Activated CD4-positive, alpha-beta T cell treated with anti-CD3 and anti-CD28 coated beads, Interleukin-2, Interleukin-6, amounts not matched to agents 100 ng/mL and 50 ng/mL, durations not matched to agents 16 hours and 8 hours (primary cell): Measurements from ENCODE around the gene HNRNPUL2.
A peak's percentile ranks its signal among the peaks of the same experiment; 100 is the strongest.
"Not testable (repeated sequence)": the region's sequence is repeated elsewhere in the genome, so short reads cannot be mapped to it uniquely, and the experiment has no call there.

Experiments
- DNase-seq: peaks from one replicate; pipeline ENCODE4 v3.0.0-alpha.2; 2020

The HNRNPUL2 gene

GRCh38 chr11:62694455-62695167 is 32.6 kb downstream of the HNRNPUL2 start:
- DNase-seq, result peak; percentile 80

GRCh38 chr11:62693624-62694023 is 33.6 kb downstream of the HNRNPUL2 start:
- not testable (repeated sequence) for DNase-seq

DNA sequence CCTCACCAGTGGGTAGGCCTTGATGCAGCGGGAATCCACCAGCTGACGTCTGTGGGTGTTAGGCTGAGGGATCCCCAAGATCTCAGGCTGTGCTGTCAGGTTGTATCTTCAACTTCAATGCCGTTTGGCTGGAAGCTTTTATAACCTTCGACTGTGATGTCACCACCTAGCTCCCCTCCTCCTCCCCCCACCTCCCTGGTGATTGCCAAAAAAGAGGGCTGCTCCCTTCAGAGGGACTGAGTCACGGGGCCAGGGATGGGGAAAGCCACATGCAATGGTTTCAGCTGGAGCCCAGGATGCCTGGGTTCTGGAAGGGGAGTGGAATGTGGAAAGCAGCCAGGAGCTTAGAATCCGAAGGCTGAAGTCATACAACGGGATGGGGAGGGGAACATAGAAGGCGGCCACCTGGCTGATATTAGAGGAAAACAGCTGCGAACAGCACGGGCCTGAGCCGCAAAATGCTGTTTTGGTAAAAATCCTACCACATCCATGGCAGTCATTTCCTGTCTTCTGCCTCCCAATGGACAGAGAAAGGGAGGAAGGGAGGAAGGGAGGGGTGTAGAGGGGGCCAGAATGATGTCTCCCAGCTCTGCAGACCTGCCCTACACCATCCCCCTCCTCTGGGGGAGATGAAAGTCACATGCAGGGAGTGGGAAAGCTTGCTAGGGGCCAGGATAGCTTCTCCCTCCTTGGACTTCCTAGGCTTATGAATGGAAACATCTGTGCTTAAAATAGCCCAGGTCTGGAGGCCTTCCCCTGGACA is 37.7 kb downstream of the HNRNPUL2 start, which contains the start of gene LRRN4CL:
Gene LRRN4CL, minus strand, starts transcription at position 110 of the 763 bp plus-strand sequence. CDS start 1,022 bp downstream, outside the sequence.
- no peak for DNase-seq

- no peak for DNase-seq
Observed at GRCh38 chr11:62688491-62688890, 38.8 kb downstream of the HNRNPUL2 start.

DNA sequence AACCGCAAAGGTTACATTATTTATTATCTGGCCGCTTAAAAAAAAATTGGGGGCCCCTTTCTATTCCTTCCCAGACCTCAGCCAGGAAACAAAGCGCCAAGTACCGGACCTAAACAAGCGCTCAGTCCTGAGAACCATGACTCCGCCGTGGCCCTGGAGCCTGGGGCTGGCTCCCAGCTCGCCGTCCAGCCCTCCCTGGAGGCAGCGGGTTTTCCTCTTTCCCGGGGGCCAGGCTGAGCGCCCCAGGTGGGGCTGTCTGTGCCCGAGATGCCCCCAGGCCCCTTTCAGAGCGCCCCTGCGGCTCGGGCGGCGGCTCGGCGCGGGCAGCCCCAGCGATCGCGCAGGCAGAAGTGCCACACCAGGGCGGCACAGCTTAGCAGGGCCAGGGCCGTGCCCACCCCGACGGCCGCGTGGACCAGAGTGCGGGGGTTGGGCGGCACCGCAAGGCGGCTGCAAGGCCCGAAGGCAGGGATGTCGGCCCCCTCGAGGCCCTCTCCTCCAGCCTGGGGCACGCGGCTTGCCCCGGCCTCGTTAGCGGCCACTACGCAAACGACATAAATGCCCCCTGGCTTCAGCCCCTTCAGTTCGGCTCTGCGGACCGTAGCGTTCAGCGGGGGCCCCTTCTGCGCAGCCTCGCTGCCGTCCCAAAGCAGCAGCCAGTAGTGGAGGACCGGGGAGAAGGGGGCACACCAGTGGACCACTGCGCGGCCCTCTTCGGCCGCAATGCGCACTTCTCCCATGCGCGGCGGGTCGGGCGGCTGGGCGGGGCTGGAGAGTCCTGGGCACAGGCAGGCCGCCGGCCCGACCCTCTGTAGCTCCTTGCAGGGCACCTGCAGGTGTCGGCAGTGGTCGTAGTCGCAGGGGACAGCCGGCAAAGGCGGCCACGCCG is 39.5 kb downstream of the HNRNPUL2 start:
- no peak for DNase-seq

GRCh38 chr11:62682518-62682917 is 44.7 kb downstream of the HNRNPUL2 start:
- DNase-seq, result no peak

- DNase-seq, result peak; percentile 69
Observed at GRCh38 chr11:62680825-62681240, 46.4 kb downstream of the HNRNPUL2 start.

GRCh38 chr11:62678770-62679696 is 48.2 kb downstream of the HNRNPUL2 start, which contains the start of gene UBXN1:
UBXN1 (minus strand) TSS chr11:62679073; CDS start chr11:62678923, 150 bp downstream.
- DNase-seq, result peak; percentile 89

DNA sequence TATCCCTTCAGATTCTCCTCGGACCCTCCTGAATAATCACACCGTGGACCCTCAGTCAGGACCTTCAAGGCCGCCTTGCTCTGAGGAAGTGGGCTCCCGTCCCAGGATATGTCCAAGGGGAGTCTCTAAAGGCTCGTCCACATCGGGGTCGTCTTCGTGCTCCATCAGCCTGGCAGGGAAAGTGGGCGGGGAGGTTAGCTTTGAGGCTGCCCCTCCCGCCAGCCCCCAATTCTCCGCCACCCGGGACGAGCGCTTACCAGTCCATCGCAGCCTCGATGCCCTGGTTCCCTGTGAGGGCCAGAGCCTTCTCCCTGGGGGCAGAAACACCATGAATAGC is 48.9 kb downstream of the HNRNPUL2 start:
- DNase-seq, result no peak

DNA sequence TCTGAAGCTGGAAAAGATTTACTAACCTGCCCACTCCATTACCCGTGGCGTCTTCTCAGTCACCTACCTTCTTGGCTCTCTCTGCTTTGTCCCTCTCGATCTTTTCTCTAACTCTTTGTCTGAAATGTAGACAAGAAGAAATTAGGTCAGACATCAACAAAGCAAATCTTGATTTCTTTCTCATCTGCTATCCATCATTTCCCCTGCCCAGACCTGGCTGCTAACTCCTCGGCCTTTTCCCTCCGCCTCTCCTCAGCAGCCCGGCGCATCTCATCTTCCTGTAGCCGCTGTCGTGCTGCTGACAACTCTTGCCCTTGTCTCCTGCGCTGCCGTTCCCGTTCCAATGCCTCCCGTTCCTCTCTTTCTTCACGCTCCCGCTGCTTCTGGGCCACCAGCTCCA is 49.5 kb downstream of the HNRNPUL2 start:
- DNase-seq, result no peak

- no peak for DNase-seq
Observed at GRCh38 chr11:62677156-62677555, 50.1 kb downstream of the HNRNPUL2 start.

DNA sequence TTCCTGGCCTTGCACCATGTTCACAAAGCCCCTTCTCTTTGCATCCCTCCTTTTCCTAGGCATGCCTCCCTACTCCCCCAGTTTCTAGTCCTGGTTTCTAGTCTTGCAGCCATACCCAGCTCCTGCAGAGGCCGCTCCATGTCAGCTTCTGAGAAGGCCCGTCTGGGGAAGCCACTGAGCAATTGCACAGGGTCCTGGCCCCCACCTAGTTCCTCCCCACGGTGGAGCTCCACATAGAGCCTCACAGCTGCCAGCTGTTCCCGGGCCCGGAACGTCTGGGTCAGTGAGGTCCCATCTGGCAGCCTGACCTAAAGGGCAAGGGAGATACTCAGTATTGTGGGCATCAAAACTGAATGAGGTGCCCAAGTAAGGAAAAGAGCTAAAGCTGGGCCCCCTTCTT is 50.6 kb downstream of the HNRNPUL2 start:
- no peak for DNase-seq

- DNase-seq, result not testable (repeated sequence)
Observed at GRCh38 chr11:62675415-62675814, 51.8 kb downstream of the HNRNPUL2 start.

- DNase-seq, result no peak
Observed at GRCh38 chr11:62673196-62673525, 54.1 kb downstream of the HNRNPUL2 start.

DNA sequence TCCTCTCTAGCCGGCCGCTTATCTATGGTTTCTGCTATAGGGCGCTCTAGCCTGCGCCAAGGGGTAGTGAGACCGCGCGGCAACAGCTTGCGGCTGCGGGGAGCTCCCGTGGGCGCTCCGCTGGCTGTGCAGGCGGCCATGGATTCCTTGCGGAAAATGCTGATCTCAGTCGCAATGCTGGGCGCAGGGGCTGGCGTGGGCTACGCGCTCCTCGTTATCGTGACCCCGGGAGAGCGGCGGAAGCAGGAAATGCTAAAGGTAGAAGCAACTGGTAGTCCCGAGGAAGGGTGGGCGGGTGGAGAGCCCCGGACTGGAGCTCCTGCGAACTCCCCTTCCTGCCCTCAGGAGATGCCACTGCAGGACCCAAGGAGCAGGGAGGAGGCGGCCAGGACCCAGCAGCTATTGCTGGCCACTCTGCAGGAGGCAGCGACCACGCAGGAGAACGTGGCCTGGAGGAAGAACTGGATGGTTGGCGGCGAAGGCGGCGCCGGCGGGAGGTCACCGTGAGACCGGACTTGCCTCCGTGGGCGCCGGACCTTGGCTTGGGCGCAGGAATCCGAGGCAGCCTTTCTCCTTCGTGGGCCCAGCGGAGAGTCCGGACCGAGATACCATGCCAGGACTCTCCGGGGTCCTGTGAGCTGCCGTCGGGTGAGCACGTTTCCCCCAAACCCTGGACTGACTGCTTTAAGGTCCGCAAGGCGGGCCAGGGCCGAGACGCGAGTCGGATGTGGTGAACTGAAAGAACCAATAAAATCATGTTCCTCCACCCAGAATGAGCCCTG is 55.5 kb downstream of the HNRNPUL2 start, which contains the start of the genes LBHD1 and UQCC3:
Gene LBHD1, minus strand, starts transcription at position 660 of the 782 bp plus-strand sequence. CDS start 2,236 bp downstream, outside the sequence.
Gene UQCC3, plus strand, starts transcription at position 66 of the 782 bp plus-strand sequence. Its CDS starts 73 bp downstream, at position 139.
- DNase-seq, result peak; percentile 96

- DNase-seq, result no peak
Observed at GRCh38 chr11:62671236-62671607, 56.0 kb downstream of the HNRNPUL2 start.

- no peak for DNase-seq
Observed at GRCh38 chr11:62669420-62670161, 57.7 kb downstream of the HNRNPUL2 start.

DNA sequence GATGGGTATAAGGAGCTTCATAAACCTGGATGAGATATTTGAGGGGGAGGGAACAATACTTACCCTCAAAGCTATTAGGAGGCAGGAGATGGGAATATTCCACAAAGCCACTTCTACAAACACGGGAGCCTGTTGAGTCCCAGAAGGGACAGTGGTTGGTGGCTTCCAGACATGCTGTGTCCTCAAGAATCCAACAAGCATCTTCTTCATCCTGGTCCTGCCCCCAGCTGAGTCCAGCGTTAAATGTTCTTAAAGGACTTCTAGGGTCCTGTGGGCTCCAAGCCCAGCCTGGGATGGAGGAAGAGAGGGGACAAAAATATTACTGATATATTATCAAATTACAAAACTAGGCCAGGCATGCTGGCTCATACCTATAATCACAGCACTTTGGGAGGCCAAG is 59.8 kb downstream of the HNRNPUL2 start:
- DNase-seq, result no peak

GRCh38 chr11:62666259-62666926 is 60.9 kb downstream of the HNRNPUL2 start:
- DNase-seq, result peak; percentile 42
